Panc1 (cell line): ENCODE results near the gene SV2C. TPM values are rescaled to one million over a fixed set of nuclear protein-coding genes. Genes with fewer than 3 reads are reported as not detected.

Experiments used
- ATAC-seq: fragments of 200-7000 bp; cut with Tn5 transposase; 2 replicates; pipeline ENCODE4 v1.9.1; 2020; ENCODE audit warnings: mild to moderate bottlenecking, moderate library complexity
- BruUV-seq: library from RNA; stranded (reverse); fragments of 400-500 nt; replicated peaks from 2 replicates; lab custom pipeline; 2021; lab: Mats Ljungman, UMichigan
- CTCF ChIA-PET: fragments of 300-600 bp; sonication (Branson Sonifier 250); formaldehyde crosslinking; loops from one replicate; lab custom pipeline; 2022; ENCODE audit warnings: antibody characterized with exemption; lab: Charles Lee
- POLR2A ChIA-PET: fragments of 300-600 bp; sonication (Branson Sonifier 250); formaldehyde crosslinking; loops from one replicate; lab custom pipeline; 2022; ENCODE audit warnings: antibody characterized with exemption; lab: Charles Lee
- DNase-seq: peaks from one replicate; pipeline ENCODE4 v3.0.0-alpha.2; 2010; ENCODE audit warnings: low read depth, low spot score
- H3K27ac ChIP-seq: 2 replicates; pipeline ENCODE4 v1.5.1; 2011; ENCODE audit warnings: mild to moderate bottlenecking, low read length, inconsistent platforms
- H3K27me3 ChIP-seq: fragments of 200-500 bp; sonication (Bioruptor generic); 2 replicates; pipeline ENCODE4 v1.6.0; 2014; ENCODE audit warnings: low read length, inconsistent platforms; ENCODE audit not compliant: control insufficient read depth, insufficient read depth
- H3K36me3 ChIP-seq: fragments of 200-500 bp; sonication (Bioruptor generic); 2 replicates; pipeline ENCODE4 v1.5.1; 2014; ENCODE audit warnings: inconsistent platforms, mild to moderate bottlenecking, low read length, moderate library complexity; ENCODE audit not compliant: control insufficient read depth, insufficient read depth
- H3K4me1 ChIP-seq: 2 replicates; pipeline ENCODE4 v1.5.1; 2011; ENCODE audit warnings: inconsistent platforms, mild to moderate bottlenecking, low read length, moderate library complexity; ENCODE audit not compliant: control insufficient read depth, insufficient read depth
- H3K4me3 ChIP-seq, 2 experiments: 2 replicates each; pipeline ENCODE4 v1.5.1; 2011 to 2012; ENCODE audit warnings: low read depth in 2 of 2, low read length in 2 of 2, mild to moderate bottlenecking in 2 of 2, inconsistent platforms in 1 of 2, moderate library complexity in 1 of 2
- H3K9me3 ChIP-seq: fragments of 200-500 bp; sonication (Bioruptor generic); 2 replicates; pipeline ENCODE4 v1.5.1; 2014; ENCODE audit warnings: low read depth, mild to moderate bottlenecking, inconsistent platforms, low read length, moderate library complexity; ENCODE audit not compliant: control insufficient read depth, insufficient read depth
- POLR2AphosphoS5 ChIP-seq: IDR thresholded peaks from 2 replicates; pipeline ENCODE4 v1.6.1; 2012; ENCODE audit warnings: mild to moderate bottlenecking, low read depth, low read length, moderate library complexity
- SIN3A ChIP-seq: IDR thresholded peaks from 2 replicates; pipeline ENCODE4 v1.6.1; 2012; ENCODE audit warnings: low read depth, mild to moderate bottlenecking, low read length, moderate library complexity, borderline replicate concordance; ENCODE audit not compliant: insufficient read depth
- in situ Hi-C: cut with HindIII; loops from 2 replicates; pipeline ENCODE4 v1.10.0; 2016; ENCODE audit warnings: low sequenced_read_pairs, low pct_unique_long_range_greater_than_20kb
- intact Hi-C: fragments of 100-400 bp; cut with micrococcal nuclease; formaldehyde crosslinking; loops from one replicate; pipeline ENCODE4 v1.10.0; 2022; ENCODE audit not compliant: unreplicated experiment
- total RNA-seq: library from RNA; stranded (reverse); gene quantifications from one replicate; pipeline ENCODE4 v1.2.1, GENCODE V29; 2021; ENCODE audit not compliant: unreplicated experiment
- TF ChIP-seq, protein P1 (sequence below), 2 experiments: IDR thresholded peaks; 2 replicates each; pipeline ENCODE4 v1.6.1; 2011 to 2012; ENCODE audit warnings: low read depth in 2 of 2, control low read depth in 1 of 2, low read length in 1 of 2, mild to moderate bottlenecking in 1 of 2, moderate library complexity in 1 of 2; ENCODE audit not compliant: insufficient read depth in 1 of 2
- TF ChIP-seq, protein P2 (sequence below): fragments of 450-650 bp; IDR thresholded peaks from 2 replicates; pipeline ENCODE4 v1.5.1; 2017; ENCODE audit warnings: mild to moderate bottlenecking

The SV2C gene
- total RNA-seq, 1 experiment from 2014 or later, result not detected

DNA sequence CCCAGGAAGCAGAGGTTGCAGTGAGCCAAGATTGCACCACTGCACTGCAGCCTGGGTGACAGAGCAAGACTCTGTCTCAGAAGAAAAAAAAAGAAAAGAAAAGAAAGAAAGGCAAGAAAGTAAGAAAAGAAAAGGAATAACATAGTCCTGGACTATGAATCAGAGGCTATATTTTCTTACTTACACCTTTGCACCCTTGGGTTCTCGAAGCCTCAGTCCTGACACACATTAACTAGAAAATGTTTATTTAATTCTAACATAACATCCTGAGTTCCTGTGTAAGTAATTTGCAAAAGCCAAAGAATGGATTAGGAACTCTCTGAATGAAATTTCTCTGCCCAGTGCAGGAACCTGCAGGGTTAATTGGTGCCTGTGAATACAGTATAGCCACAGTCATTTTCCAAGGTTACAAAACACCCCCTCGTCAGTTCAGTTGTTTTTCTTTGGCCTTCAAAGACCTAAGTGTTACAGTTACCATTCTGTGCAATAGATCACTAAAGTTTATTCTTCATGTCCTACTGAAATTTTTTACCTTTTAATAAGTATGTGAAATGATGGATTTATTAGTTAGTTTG lies 147.6 kb downstream of the SV2C start:
- no TSS peak for BruUV-seq
- POLR2A ChIA-PET, result no interaction called here
- Histone ChIP-seq H3K4me3 (no peak overlapping the region), H3K36me3 (no peaks in the 10 kb centered on the region), H3K27me3 (no peaks in the 10 kb centered on the region; the same call in 1 of the 2 replicates), H3K4me1 (no peaks in the 10 kb centered on the region), H3K27ac (no peak overlapping the region), H3K9me3 (no peaks in the 10 kb centered on the region)
- TF ChIP-seq, protein P1, sequence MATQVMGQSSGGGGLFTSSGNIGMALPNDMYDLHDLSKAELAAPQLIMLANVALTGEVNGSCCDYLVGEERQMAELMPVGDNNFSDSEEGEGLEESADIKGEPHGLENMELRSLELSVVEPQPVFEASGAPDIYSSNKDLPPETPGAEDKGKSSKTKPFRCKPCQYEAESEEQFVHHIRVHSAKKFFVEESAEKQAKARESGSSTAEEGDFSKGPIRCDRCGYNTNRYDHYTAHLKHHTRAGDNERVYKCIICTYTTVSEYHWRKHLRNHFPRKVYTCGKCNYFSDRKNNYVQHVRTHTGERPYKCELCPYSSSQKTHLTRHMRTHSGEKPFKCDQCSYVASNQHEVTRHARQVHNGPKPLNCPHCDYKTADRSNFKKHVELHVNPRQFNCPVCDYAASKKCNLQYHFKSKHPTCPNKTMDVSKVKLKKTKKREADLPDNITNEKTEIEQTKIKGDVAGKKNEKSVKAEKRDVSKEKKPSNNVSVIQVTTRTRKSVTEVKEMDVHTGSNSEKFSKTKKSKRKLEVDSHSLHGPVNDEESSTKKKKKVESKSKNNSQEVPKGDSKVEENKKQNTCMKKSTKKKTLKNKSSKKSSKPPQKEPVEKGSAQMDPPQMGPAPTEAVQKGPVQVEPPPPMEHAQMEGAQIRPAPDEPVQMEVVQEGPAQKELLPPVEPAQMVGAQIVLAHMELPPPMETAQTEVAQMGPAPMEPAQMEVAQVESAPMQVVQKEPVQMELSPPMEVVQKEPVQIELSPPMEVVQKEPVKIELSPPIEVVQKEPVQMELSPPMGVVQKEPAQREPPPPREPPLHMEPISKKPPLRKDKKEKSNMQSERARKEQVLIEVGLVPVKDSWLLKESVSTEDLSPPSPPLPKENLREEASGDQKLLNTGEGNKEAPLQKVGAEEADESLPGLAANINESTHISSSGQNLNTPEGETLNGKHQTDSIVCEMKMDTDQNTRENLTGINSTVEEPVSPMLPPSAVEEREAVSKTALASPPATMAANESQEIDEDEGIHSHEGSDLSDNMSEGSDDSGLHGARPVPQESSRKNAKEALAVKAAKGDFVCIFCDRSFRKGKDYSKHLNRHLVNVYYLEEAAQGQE (IDR thresholded peaks at IDR 0.05; ENCODE audit: insufficient read depth in 1 of 2, low read depth in 2 of 2, low read length in 1 of 2), result no peak
- TF ChIP-seq, protein P2, sequence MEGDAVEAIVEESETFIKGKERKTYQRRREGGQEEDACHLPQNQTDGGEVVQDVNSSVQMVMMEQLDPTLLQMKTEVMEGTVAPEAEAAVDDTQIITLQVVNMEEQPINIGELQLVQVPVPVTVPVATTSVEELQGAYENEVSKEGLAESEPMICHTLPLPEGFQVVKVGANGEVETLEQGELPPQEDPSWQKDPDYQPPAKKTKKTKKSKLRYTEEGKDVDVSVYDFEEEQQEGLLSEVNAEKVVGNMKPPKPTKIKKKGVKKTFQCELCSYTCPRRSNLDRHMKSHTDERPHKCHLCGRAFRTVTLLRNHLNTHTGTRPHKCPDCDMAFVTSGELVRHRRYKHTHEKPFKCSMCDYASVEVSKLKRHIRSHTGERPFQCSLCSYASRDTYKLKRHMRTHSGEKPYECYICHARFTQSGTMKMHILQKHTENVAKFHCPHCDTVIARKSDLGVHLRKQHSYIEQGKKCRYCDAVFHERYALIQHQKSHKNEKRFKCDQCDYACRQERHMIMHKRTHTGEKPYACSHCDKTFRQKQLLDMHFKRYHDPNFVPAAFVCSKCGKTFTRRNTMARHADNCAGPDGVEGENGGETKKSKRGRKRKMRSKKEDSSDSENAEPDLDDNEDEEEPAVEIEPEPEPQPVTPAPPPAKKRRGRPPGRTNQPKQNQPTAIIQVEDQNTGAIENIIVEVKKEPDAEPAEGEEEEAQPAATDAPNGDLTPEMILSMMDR, result no peak
- no peak for TF ChIP-seq POLR2AphosphoS5
- TF ChIP-seq SIN3A, result no peak
- in situ Hi-C loops (no loop called here), intact Hi-C loops (no loop called here)
- no peak for ATAC-seq
- DNase-seq, result no peak
- CTCF ChIA-PET, result no interaction called here

DNA sequence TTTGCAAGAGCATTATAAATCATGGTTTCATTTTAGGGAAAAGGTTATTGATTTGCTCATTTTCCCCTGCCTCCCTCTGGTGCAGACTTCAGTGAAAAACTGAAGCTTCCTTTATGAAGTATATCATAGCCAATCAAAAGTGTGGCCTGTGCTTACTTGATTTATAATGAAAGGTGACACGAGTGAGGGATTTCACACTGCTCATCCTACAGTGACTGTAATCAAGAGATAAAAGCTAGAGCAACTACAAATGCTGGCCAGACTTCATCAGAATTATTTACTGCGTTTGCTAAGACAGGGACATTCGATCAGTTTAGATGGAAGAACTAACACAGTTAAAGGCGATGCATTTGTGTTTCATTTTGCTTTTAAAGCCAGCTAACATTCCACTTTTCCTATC lies 151.5 kb downstream of the SV2C start:
- ATAC-seq (no peak), DNase-seq (no peak)
- H3K4me1 ChIP-seq, result no peaks in the 10 kb centered on the region
- H3K36me3 ChIP-seq, result no peaks in the 10 kb centered on the region
- H3K27me3 ChIP-seq, result 0 out of 2 replicates have a peak, but pooled peaks cover 4% of the 10 kb centered on the region
- in situ Hi-C loops, result no loop called here
- TF ChIP-seq, protein P2, result no peak
- TF ChIP-seq, protein P1 (IDR thresholded peaks at IDR 0.05; ENCODE audit: insufficient read depth in 1 of 2, low read depth in 2 of 2, low read length in 1 of 2), result no peak
- BruUV-seq, result no TSS peak
- ChIA-PET CTCF (no interaction called here), POLR2A (no interaction called here)
- no peak overlapping the region for H3K4me3 ChIP-seq
- intact Hi-C loops, result no loop called here
- H3K9me3 ChIP-seq, result no peaks in the 10 kb centered on the region
- H3K27ac ChIP-seq, result no peak overlapping the region
